ENCODE results near the gene DLGAP1. TPM values are rescaled to one million over a fixed set of nuclear protein-coding genes. Genes with fewer than 3 reads are reported as not detected.

The DLGAP1 gene
- total and polyA plus RNA-seq, 2 of the 4 experiments (the other 2 are of a cell fraction): under 0.01 to 0.09 TPM

DNA sequence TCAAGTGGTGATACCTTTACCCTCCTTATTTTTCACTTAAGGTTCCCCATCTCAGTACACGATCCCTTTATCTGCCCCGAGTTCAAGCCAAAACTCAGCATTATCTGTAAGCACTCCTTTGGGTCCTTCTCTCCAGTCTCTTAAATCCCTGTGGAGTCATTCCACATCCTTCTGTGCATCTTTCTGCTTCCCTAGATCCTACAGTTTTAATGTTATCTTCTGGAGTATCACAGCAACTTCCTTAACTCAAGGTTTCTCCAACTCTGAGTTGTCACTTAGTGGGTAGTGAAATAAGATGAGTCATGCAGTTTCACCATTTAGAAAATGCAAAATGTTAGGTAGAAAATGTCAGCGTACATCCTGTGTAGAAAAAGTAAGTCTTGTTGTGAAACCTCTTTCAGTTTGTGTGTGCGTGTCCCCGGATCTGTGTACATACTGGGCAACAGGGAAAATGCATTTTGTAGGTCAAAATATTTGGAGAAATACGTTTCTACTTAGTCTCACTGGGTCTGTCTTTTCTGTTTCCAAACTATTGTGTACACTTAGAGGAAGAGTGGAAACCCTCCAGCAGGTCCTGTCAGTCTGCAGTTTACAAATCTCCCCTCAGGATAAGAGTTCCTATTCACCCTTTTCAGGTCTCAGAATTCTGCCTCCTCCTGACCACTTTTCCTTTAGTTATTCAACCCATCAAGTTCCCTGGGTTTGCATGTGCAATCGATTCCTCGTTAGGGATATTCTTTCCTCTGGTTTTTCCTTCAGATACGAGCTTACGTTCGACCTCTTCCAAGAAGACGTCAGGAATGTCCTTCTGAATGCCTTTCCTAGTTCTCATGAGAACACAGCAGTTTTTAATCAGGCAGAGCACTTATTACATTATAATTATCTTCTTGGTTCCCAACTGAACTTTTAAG, 850.4 kb downstream of the DLGAP1 start (continued):
- TF ChIP-seq MXI1 (IDR thresholded peaks at IDR 0.05; ENCODE audit: borderline replicate concordance, low read depth, low read length) (no peak), MAZ (IDR thresholded peaks at IDR 0.05; ENCODE audit: borderline replicate concordance, low read depth, low read length) (no peak), MAFK (IDR thresholded peaks at IDR 0.05; ENCODE audit: low read depth, low read length) (peak; percentile 73), CHD1 (IDR thresholded peaks at IDR 0.05; ENCODE audit: low read depth, low read length) (peak; percentile 78)

DNA sequence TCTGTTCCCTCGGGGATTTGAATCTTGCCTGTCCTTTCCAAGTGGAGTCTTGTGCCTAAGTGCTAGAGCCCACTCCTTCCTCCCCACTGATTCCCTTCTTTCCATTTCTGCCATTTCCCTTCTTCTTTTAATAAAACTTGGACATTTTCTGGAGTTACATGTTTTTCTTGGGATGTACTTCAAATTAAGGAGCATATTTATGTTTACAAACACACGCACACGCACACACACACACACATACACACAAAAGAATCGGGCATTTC, 850.9 kb downstream of the DLGAP1 start:
- intact Hi-C loops (cut with micrococcal nuclease): loop anchor here (1.0 to 5.0 kb wide), 4 partner anchors 49 to 342 kb away; partner anchors contain the start of gene MYL12B
- CTCF ChIA-PET: interaction anchor here (1.3 to 1.6 kb wide), 3 partner anchors 10 to 150 kb away, joined by 4 to 8 read pairs (median 6); no protein-coding TSS in a partner anchor
- no peak; the same call in 1 of the 2 replicates for TF ChIP-seq CHD1 (IDR thresholded peaks at IDR 0.05; ENCODE audit: low read depth, low read length)
- TF ChIP-seq POLR2A (IDR thresholded peaks at IDR 0.05; ENCODE audit: low read depth, low read length): no peak
- no peak for TF ChIP-seq MAZ (IDR thresholded peaks at IDR 0.05; ENCODE audit: borderline replicate concordance, low read depth, low read length)
- TF ChIP-seq NFE2L2 (IDR thresholded peaks at IDR 0.05; ENCODE audit: low read depth, low read length): no peak
- TF ChIP-seq, protein P1, sequence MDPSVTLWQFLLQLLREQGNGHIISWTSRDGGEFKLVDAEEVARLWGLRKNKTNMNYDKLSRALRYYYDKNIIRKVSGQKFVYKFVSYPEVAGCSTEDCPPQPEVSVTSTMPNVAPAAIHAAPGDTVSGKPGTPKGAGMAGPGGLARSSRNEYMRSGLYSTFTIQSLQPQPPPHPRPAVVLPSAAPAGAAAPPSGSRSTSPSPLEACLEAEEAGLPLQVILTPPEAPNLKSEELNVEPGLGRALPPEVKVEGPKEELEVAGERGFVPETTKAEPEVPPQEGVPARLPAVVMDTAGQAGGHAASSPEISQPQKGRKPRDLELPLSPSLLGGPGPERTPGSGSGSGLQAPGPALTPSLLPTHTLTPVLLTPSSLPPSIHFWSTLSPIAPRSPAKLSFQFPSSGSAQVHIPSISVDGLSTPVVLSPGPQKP (IDR thresholded peaks at IDR 0.05; ENCODE audit: borderline replicate concordance, low read depth, low read length): no peak
- no peak for TF ChIP-seq RAD21 (IDR thresholded peaks at IDR 0.05; ENCODE audit: low read length)
- TF ChIP-seq MAFK (IDR thresholded peaks at IDR 0.05; ENCODE audit: low read depth, low read length): no peak
- TF ChIP-seq RFX5 (IDR thresholded peaks at IDR 0.05; ENCODE audit: low read depth, low read length): no peak
- no peak for TF ChIP-seq MXI1 (IDR thresholded peaks at IDR 0.05; ENCODE audit: borderline replicate concordance, low read depth, low read length)
- no peak for TF ChIP-seq FOS (IDR thresholded peaks at IDR 0.05; ENCODE audit: low read depth, low read length)
- TF ChIP-seq BHLHE40 (IDR thresholded peaks at IDR 0.05; ENCODE audit: low read depth, low read length): no peak
- TF ChIP-seq CEBPB (IDR thresholded peaks at IDR 0.05; ENCODE audit: low read depth, low read length): no peak
- no peak for TF ChIP-seq SMC3 (IDR thresholded peaks at IDR 0.05; ENCODE audit: low read depth, low read length)
- TF ChIP-seq RCOR1 (IDR thresholded peaks at IDR 0.05; ENCODE audit: insufficient replicate concordance, low read length): no peak

More for the DNA sequence above, 850.9 kb downstream of the DLGAP1 start:
- no TSS peak for BruUV-seq (replicated peaks)
- 0% methylated on average over 1 of the region's 4 CpGs; no CpG with 5 or more reads in 1 of the 2 experiments for WGBS, 2 experiments (ENCODE audit: extremely low coverage in 2 of 2, insufficient read length in 1 of 2)
- no peaks in the 10 kb centered on the region for H3K27me3 ChIP-seq (ENCODE audit: control insufficient read depth, insufficient read depth, low read length)
- H3K23ac ChIP-seq (ENCODE audit: low read depth, low read length): peak overlapping the region; percentile 100
- dilution Hi-C loops (cut with HindIII; ENCODE audit: low sequenced_read_pairs, unreplicated experiment) (no loop called here), in situ Hi-C loops (cut with MboI; ENCODE audit: low sequenced_read_pairs) (loop anchor here (25.0 kb wide), 1 partner anchor 617 kb away; no protein-coding TSS in a partner anchor)
- H2BK120ac ChIP-seq (ENCODE audit: low read depth, low read length): peak overlapping the region; percentile 99
- H3K18ac ChIP-seq (ENCODE audit: low read depth, low read length): peak overlapping the region; percentile 98
- H3K79me1 ChIP-seq (ENCODE audit: low read depth in 1 of 2, low read length in 2 of 2): peaks cover 10 to 43% of the 10 kb centered on the region in 2 experiments
- ATAC-seq (ENCODE audit: low read depth) (no peak), DNase-seq (no peak)
- peak overlapping the region; percentile 100 for H2BK5ac ChIP-seq (ENCODE audit: low read depth, low read length, poor library complexity, severe bottlenecking)
- peak overlapping the region; percentile 91 for H2AK5ac ChIP-seq (ENCODE audit: low read depth, low read length)
- H3K56ac ChIP-seq (ENCODE audit: extremely low read depth, insufficient read depth, low read length): peak overlapping the region; percentile 99
- H3K27ac ChIP-seq (ENCODE audit: insufficient read depth, low read length): peak overlapping the region; percentile 99
- POLR2A ChIA-PET (ENCODE audit: unreplicated experiment): interaction anchor here (0.9 to 3.0 kb wide), 7 partner anchors 9 to 155 kb away, joined by 3 to 26 read pairs (median 9); no protein-coding TSS in a partner anchor
- H4K91ac ChIP-seq (ENCODE audit: insufficient read depth, low read depth, low read length): peak overlapping the region; percentile 98
- peaks cover 5% of the 10 kb centered on the region; the same call in 1 of the 2 replicates for H3K9me1 ChIP-seq (ENCODE audit: insufficient read depth, low read length)
- H3K4me3 ChIP-seq (ENCODE audit: insufficient read depth, low read depth, low read length): peak overlapping the region; percentile 49
- peak overlapping the region; percentile 96 for H2AK9ac ChIP-seq (replicated peaks; ENCODE audit: low read depth, low read length, poor library complexity)
- H3K9me3 ChIP-seq (ENCODE audit: control insufficient read depth, insufficient read depth, low read length): no peaks in the 10 kb centered on the region
- peak overlapping the region; percentile 99 for H3K4ac ChIP-seq (ENCODE audit: low read depth, low read length)
- peak overlapping the region; percentile 97 to 98 for H4K8ac ChIP-seq (ENCODE audit: low read depth in 2 of 2, low read length in 2 of 2)
- peak overlapping the region; percentile 99 for H3K14ac ChIP-seq (replicated peaks; ENCODE audit: low read depth, low read length)
- H3K4me1 ChIP-seq (ENCODE audit: control insufficient read depth, insufficient read depth, low read length): peaks cover 12% of the 10 kb centered on the region
- H4K5ac ChIP-seq (ENCODE audit: low read depth, low read length): peak overlapping the region; percentile 98
- H3K4me2 ChIP-seq (ENCODE audit: low read depth, low read length): peak overlapping the region; percentile 100
- peak overlapping the region; percentile 97 for H2BK20ac ChIP-seq (ENCODE audit: low read depth, low read length)
- H4K20me1 ChIP-seq (ENCODE audit: insufficient read depth, low read length): no peaks in the 10 kb centered on the region
- H2BK15ac ChIP-seq (ENCODE audit: low read depth, low read length): peak overlapping the region; percentile 87
- H3K9ac ChIP-seq (ENCODE audit: low read depth, low read length): peak overlapping the region; percentile 94
- no peak overlapping the region for H2AFZ ChIP-seq (replicated peaks; ENCODE audit: low read length, poor library complexity)
- no peaks in the 10 kb centered on the region for H3K36me3 ChIP-seq (ENCODE audit: control insufficient read depth, insufficient read depth, low read length)
